PFSK-1 (cell line): ENCODE data around the gene TIAM1.

ENCODE experiments used
- FOXP2 ChIP-seq: optimal IDR thresholded peaks from 2 replicates; pipeline ENCODE3; 2011; ENCODE audit warnings: borderline replicate concordance, control low read depth, inconsistent platforms; ENCODE audit not compliant: insufficient read depth; ENCODE audit errors: extremely low read length, extremely low read depth
- POLR2AphosphoS5 ChIP-seq: IDR thresholded peaks from 2 replicates; pipeline ENCODE4 v1.6.1; 2012; ENCODE audit warnings: low read depth, mild to moderate bottlenecking, control low read depth, low read length, moderate library complexity
- SIN3A ChIP-seq: IDR thresholded peaks from 2 replicates; pipeline ENCODE4 v1.6.1; 2012; ENCODE audit warnings: mild to moderate bottlenecking, low read length, moderate library complexity, borderline replicate concordance; ENCODE audit not compliant: insufficient read depth
- TAF1 ChIP-seq: IDR thresholded peaks from 2 replicates; pipeline ENCODE4 v1.6.1; 2012; ENCODE audit warnings: low read length, control low read depth, borderline replicate concordance; ENCODE audit not compliant: insufficient read depth
- TF ChIP-seq, protein P1 (sequence below), 2 experiments: IDR thresholded peaks; 2 replicates each; pipeline versions ENCODE4 v1.6.1 to v1.8.0; 2011 to 2012; ENCODE audit warnings: low read depth in 2 of 2, low read length in 2 of 2, control low read depth in 1 of 2, inconsistent platforms in 1 of 2, mild to moderate bottlenecking in 1 of 2, moderate library complexity in 1 of 2; ENCODE audit not compliant: insufficient read depth in 1 of 2

Gene TIAM1

GRCh38 chr21:31286621-31287020, 57.4 kb downstream of the TIAM1 start:
- TF ChIP-seq POLR2AphosphoS5 (no peak), TAF1 (no peak), FOXP2 (no peak)

DNA sequence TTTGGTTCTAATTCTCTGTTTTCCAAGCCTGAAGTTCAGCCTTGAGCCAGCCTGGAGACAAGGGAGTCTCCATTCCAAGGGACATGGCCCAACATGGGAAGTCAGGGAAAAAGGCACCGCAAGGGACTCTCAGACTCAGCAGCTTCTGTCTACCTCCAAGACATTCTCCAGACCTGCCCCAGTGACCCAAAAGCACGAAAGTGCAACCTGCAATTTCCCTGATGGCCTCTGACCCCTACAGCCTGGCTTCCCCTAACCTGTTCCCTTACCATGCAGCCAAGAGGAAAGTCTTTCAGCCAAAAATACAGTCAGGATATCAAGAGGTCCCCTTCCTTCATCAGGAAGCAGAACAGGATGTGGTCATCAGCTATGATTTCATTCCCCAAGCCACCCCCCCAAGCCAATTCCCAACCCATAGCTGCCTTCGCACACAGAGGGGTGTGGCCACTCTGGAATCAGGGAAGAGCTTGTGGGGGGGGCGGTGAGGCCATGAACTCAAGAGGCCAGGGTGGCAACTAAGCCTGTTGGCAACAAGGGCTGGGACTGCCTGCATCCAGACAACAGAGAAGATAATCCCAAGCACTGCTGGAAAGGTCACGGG, 59.2 kb downstream of the TIAM1 start:
- TF ChIP-seq TAF1 (no peak), FOXP2 (no peak), POLR2AphosphoS5 (no peak), SIN3A (no peak)
- TF ChIP-seq, protein P1, sequence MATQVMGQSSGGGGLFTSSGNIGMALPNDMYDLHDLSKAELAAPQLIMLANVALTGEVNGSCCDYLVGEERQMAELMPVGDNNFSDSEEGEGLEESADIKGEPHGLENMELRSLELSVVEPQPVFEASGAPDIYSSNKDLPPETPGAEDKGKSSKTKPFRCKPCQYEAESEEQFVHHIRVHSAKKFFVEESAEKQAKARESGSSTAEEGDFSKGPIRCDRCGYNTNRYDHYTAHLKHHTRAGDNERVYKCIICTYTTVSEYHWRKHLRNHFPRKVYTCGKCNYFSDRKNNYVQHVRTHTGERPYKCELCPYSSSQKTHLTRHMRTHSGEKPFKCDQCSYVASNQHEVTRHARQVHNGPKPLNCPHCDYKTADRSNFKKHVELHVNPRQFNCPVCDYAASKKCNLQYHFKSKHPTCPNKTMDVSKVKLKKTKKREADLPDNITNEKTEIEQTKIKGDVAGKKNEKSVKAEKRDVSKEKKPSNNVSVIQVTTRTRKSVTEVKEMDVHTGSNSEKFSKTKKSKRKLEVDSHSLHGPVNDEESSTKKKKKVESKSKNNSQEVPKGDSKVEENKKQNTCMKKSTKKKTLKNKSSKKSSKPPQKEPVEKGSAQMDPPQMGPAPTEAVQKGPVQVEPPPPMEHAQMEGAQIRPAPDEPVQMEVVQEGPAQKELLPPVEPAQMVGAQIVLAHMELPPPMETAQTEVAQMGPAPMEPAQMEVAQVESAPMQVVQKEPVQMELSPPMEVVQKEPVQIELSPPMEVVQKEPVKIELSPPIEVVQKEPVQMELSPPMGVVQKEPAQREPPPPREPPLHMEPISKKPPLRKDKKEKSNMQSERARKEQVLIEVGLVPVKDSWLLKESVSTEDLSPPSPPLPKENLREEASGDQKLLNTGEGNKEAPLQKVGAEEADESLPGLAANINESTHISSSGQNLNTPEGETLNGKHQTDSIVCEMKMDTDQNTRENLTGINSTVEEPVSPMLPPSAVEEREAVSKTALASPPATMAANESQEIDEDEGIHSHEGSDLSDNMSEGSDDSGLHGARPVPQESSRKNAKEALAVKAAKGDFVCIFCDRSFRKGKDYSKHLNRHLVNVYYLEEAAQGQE (IDR thresholded peaks at IDR 0.05; ENCODE audit: insufficient read depth in 1 of 2, low read depth in 2 of 2, low read length in 2 of 2): no peak

DNA sequence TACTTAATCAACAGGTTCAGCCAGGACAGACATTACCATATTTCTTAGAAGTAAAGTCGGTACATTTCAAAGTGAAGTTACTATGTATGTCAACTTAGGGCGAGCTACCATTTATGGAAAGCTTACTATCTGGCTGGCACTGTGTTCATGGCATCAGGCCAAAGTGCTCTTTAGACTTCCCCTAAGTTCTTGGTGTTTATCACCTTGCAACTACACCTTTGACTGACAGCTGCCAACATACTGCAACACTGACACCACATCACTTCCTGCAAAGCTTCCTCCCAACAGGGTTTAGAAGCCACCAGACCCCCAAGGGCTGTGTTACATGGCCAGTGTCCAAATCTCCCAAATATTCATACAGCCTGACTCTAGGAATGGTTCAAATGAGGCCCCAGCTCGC, 61.0 kb downstream of the TIAM1 start:
- TF ChIP-seq SIN3A (no peak), POLR2AphosphoS5 (no peak), FOXP2 (no peak), TAF1 (no peak)
- TF ChIP-seq, protein P1 (IDR thresholded peaks at IDR 0.05; ENCODE audit: insufficient read depth in 1 of 2, low read depth in 2 of 2, low read length in 2 of 2): no peak

DNA sequence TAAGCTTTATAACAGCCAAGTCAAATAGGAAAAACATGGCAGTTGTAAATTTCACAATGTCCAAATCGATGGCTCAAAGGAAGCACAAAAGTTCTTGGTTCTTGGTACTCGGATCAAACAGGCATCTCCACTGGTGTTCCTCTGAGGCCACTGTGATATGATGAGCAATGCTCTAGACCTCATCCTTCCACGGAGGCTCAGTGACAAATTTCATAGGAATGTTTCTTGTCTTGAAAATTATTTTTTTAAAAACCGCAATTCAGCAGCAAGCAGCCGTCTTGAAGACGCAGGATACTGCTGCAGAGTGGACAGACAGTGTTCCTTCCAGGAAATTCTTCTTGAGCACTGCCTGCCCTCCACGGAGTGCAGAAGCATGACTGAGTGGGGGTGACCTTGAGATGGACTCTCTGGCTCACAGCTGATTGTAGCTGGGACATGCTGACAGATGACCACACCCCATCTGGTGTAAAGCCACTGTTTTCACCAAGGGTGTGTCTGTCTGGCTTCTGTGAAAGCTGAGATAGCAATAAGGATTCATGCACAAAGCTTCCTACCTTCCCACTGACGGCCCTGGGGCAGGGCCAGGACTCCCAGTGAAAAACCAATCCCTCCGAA, 61.9 kb downstream of the TIAM1 start:
- TF ChIP-seq TAF1 (no peak), SIN3A (peak; percentile 92; the same call in 1 of the 2 replicates)

GRCh38 chr21:31281561-31281960, 62.5 kb downstream of the TIAM1 start:
- TF ChIP-seq SIN3A: no peak
- TF ChIP-seq, protein P1 (IDR thresholded peaks at IDR 0.05; ENCODE audit: insufficient read depth in 1 of 2, low read depth in 2 of 2, low read length in 2 of 2): no peak
- TF ChIP-seq FOXP2: no peak
- TF ChIP-seq TAF1: no peak
- no peak for TF ChIP-seq POLR2AphosphoS5

DNA sequence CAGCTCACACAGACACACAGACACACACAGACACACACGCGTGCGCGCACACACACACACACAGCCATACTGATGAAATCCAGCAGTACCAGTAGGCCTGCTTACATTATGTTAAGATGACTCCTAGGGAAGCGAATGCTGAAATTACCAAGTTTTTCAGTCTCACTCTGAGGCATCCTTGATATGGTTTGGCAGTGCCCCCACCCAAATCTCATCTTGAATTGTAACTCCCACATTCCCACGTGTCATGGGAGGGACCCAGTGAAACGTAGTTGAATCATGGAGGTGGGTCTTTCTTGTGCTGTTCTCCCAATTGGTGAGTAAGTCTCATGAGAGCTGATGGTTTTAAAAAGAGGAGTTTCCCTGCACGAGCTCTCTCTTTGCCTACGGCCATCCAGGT, 64.1 kb downstream of the TIAM1 start:
- TF ChIP-seq, protein P1 (IDR thresholded peaks at IDR 0.05; ENCODE audit: insufficient read depth in 1 of 2, low read depth in 2 of 2, low read length in 2 of 2): no peak
- TF ChIP-seq POLR2AphosphoS5: no peak
- no peak for TF ChIP-seq TAF1
- no peak for TF ChIP-seq FOXP2
- TF ChIP-seq SIN3A: no peak
